ENCODE data around the gene PRR5L. TPM values are rescaled to one million over a fixed set of nuclear protein-coding genes. Genes with fewer than 3 reads are reported as not detected.

PRR5L gene
- total RNA-seq, 2 donors from 2014 or later, result 3.2 to 11.8 TPM

DNA sequence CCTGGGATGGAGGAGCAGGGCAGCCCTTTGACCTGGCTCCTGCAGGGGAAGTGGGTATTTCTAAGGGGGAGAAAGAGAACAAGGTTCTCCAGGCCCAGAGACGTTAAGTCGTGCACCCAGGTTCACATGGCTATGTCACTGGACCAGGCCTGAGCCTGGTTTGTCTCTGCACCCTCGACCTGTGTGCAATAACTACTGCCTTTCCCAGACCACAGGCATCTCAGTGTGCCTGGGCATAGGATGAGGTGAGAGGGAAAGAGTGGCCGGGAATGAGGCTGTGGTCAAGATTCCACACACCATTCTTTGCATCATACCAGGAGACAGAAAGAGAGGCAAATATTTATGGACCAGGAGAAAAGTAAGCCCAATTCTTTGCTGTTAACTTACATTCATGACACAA, 66.8 kb downstream of the PRR5L start:
- H3K4me1 ChIP-seq (ENCODE audit: control insufficient read depth in 1 of 2, low read depth in 2 of 2), result peaks cover 0 to 6% of the 10 kb centered on the region in 2 donors
- no peaks in the 10 kb centered on the region for H3K9me3 ChIP-seq
- H3K27me3 ChIP-seq (replicated peaks; ENCODE audit: insufficient read depth), result no peaks in the 10 kb centered on the region
- H3K27ac ChIP-seq, result no peak overlapping the region
- no peak for DNase-seq (ENCODE audit: low spot score)
- H3K4me3 ChIP-seq, result no peak overlapping the region
- no peak for ATAC-seq (ENCODE audit: insufficient number of reproducible peaks, low FRiP score, low read depth)
- TF ChIP-seq, protein P1, sequence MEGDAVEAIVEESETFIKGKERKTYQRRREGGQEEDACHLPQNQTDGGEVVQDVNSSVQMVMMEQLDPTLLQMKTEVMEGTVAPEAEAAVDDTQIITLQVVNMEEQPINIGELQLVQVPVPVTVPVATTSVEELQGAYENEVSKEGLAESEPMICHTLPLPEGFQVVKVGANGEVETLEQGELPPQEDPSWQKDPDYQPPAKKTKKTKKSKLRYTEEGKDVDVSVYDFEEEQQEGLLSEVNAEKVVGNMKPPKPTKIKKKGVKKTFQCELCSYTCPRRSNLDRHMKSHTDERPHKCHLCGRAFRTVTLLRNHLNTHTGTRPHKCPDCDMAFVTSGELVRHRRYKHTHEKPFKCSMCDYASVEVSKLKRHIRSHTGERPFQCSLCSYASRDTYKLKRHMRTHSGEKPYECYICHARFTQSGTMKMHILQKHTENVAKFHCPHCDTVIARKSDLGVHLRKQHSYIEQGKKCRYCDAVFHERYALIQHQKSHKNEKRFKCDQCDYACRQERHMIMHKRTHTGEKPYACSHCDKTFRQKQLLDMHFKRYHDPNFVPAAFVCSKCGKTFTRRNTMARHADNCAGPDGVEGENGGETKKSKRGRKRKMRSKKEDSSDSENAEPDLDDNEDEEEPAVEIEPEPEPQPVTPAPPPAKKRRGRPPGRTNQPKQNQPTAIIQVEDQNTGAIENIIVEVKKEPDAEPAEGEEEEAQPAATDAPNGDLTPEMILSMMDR (IDR thresholded peaks at IDR 0.05), result no peak
- H3K36me3 ChIP-seq, result no peaks in the 10 kb centered on the region

DNA sequence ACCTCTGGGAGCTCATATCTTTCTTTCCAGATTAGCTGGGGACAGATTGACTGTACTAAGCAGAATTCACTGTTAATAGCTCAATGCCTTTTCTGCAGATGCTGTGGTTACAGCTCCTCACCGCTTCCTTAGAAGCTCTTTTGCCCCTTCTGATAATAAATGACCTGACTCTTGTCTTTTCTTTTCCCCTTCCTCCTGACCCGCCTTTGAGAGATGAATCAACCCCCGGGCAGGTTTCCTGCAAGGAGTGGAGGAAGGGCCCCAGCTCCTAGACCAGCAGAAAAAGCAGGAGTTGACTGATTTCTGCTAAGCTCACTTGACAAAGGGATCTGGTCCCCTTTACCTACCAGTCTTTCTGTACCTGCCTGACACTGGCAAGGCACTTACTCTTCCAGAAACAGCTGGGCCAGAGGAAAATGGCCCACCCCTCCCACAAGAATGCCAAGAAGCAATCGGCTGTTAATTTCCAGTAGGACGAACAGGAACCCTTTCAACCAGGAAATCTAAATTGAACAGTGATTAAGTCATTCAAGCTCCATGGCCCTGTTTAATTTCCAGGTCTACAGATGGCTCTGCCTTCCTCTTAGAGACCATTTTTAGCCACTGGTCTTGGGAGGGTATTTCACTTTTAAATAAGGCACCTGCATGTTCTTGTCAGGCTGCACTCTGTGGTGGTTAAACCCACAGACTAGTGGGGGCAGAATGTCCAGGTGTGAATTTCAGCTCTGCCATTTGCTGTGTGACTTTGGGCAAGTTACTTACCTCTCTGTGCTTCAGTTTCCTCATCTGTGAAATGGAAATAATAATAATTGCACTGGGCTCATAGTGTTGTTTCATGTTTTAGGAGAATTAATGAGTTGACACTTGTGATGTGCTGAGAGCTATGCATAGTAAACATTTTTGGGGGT, 67.5 kb downstream of the PRR5L start:
- Histone ChIP-seq H3K27ac (no peak overlapping the region), H3K9me3 (no peaks in the 10 kb centered on the region), H3K4me1 (ENCODE audit: control insufficient read depth in 1 of 2, low read depth in 2 of 2) (peaks cover 0 to 6% of the 10 kb centered on the region in 2 donors), H3K4me3 (no peak overlapping the region), H3K27me3 (replicated peaks; ENCODE audit: insufficient read depth) (no peaks in the 10 kb centered on the region), H3K36me3 (no peaks in the 10 kb centered on the region)
- no peak for DNase-seq (ENCODE audit: low spot score)
- TF ChIP-seq, protein P1 (IDR thresholded peaks at IDR 0.05), result no peak
- ATAC-seq (ENCODE audit: insufficient number of reproducible peaks, low FRiP score, low read depth), result no peak

DNA sequence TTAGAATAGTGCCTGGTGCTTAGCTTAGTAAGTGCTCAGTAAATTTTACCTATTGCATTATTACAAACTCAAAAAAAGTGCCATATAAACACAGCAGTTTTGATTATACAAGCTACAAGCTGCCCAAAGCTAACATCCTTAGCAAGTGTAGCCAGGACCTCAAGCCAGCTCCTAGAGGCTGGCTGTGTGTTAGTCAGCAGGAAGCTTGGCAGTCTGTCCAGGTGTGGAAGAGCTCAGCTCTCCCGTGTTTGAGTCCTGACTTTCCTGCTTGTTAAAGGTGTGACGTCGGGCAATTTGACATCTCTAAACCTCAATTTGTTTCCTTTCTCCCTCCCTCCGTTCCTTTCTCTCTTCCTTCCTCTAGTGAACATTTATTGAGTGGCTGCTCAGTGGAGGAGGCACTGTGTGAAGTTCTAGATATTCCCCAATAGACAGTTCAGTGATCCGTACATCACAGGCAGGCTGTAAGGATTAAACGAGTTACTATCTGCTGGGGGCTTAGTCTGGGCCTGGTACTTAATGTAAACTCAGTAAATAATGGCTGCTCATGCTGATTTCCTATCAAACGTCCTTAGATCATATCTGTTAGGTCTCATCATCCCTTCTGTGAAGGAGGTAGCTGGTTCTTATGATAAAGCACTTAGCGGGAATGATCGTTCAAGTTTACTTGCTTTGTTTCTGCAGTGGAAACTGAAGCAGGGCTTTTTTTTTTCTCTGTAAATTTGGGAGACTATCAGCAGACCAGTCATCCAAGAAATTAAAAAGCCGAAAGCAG, 68.7 kb downstream of the PRR5L start:
- Histone ChIP-seq H3K9me3 (no peaks in the 10 kb centered on the region), H3K4me3 (no peak overlapping the region), H3K36me3 (no peaks in the 10 kb centered on the region), H3K27ac (no peak overlapping the region), H3K27me3 (replicated peaks; ENCODE audit: insufficient read depth) (no peaks in the 10 kb centered on the region), H3K4me1 (ENCODE audit: control insufficient read depth in 1 of 2, low read depth in 2 of 2) (peaks cover 0 to 6% of the 10 kb centered on the region in 2 donors)
- ATAC-seq (ENCODE audit: insufficient number of reproducible peaks, low FRiP score, low read depth), result no peak
- TF ChIP-seq, protein P1 (IDR thresholded peaks at IDR 0.05), result no peak
- DNase-seq (ENCODE audit: low spot score), result no peak

DNA sequence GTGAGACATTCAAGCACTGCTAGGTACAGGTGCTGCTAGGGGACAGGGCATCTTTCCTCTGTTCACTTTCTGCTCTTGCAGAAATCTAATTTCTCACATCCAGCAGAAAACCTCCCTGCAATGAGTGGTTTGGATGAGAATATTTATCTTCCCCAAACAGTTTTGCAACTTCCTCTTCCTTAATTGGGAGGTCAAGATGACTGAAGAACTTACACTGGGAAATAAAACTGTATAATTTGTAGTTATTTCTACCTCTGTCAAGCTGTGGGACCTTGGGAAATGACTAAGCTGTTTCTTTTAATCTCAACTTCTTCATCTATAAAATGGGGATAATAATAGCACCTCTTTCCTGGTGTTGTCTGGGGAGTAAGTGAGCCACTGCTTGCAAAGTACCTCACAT, 69.8 kb downstream of the PRR5L start:
- ATAC-seq (ENCODE audit: insufficient number of reproducible peaks, low FRiP score, low read depth), result no peak

More for the DNA sequence above, 69.8 kb downstream of the PRR5L start:
- H3K4me1 ChIP-seq (ENCODE audit: control insufficient read depth in 1 of 2, low read depth in 2 of 2), result peaks cover 0 to 6% of the 10 kb centered on the region in 2 donors
- H3K36me3 ChIP-seq, result no peaks in the 10 kb centered on the region
- no peak overlapping the region for H3K4me3 ChIP-seq
- TF ChIP-seq, protein P1 (IDR thresholded peaks at IDR 0.05), result no peak
- H3K9me3 ChIP-seq, result no peaks in the 10 kb centered on the region
- H3K27me3 ChIP-seq (replicated peaks; ENCODE audit: insufficient read depth), result no peaks in the 10 kb centered on the region
- H3K27ac ChIP-seq, result no peak overlapping the region
- no peak for DNase-seq (ENCODE audit: low spot score)

Measured in thoracic aorta (tissue), 2 donors.